ENCODE results near the gene KIRREL3. TPM values are rescaled to one million over a fixed set of nuclear protein-coding genes. Genes with fewer than 3 reads are reported as not detected.

Gene KIRREL3
- total RNA-seq = not detected in 2 replicates

DNA sequence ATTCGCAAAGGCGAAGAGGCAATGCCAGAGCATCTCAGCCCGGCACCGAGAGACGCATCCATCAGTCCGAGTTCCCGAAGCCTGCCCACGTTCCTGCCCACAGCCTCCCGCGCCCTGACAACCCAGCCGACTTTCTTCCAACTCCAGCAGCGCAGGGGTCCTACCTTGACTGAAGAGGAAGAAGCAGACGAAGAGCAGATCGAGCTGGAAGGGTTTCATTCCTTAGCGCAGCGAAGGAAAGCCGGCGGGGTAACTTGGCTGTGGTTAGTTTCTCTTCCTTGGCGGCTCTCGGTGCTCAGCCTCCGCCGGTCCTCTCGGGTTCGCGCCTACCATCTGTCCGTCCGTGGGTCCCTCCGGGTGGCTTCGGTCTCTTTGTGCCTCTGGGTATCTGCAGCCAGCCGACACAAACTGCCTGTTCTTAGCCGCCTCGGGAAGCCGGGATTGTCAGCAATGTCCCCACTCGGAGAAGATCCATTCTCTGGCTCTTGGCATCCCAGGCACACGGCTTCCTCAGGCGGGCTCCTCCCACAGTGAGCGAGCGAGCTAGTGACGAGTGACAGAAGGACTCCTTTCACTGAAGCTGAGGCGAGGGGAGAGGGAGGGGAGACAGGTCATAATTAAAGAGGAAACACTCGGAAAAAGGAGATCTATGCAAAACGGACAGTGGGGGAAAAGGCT lies at the start of gene KIRREL3:
Gene KIRREL3, minus strand, starts transcription at position 480 of the 678 bp plus-strand sequence.
- intact Hi-C loops (cut with micrococcal nuclease) = no loop called here
- no peaks in the 10 kb centered on the region for H3K9me3 Mint-ChIP-seq
- peaks cover 34% of the 10 kb centered on the region for H3K27me3 Mint-ChIP-seq (ENCODE audit: low read depth)
- no peak within 1 kb of the TSS for H3K4me3 Mint-ChIP-seq (ENCODE audit: low read depth)
- no peak within 1 kb of the TSS for H3K27ac Mint-ChIP-seq
- no peak for DNase-seq (ENCODE audit: low spot score)
- H3K4me1 Mint-ChIP-seq (ENCODE audit: low read depth) = no peaks in the 10 kb centered on the region
- H3K36me3 Mint-ChIP-seq (ENCODE audit: low read depth) = no peaks in the 10 kb centered on the region

DNA sequence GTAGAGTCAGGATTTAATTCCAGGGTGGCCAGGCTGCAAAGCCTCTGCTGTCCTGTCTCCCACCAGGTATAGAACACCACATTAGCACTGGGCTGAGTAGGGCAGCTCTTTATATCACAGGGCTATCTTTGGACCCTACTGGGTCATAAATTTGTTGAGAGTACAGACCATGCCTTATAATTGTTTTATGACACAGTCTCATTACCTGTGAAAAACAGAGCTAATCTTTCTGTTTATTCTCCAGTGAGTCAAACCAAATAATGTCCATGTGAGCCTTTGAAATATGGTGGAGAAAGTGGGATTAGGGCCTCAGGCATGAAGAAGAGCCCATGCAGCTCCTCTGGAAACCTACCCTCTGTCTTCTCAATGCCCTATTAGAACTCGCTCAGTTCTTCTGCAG lies 49.6 kb upstream of the KIRREL3 start:
- no peaks in the 10 kb centered on the region for H3K9me3 Mint-ChIP-seq
- H3K27me3 Mint-ChIP-seq (ENCODE audit: low read depth) = no peaks in the 10 kb centered on the region
- H3K4me1 Mint-ChIP-seq (ENCODE audit: low read depth) = no peaks in the 10 kb centered on the region
- H3K27ac Mint-ChIP-seq = no peak overlapping the region
- H3K36me3 Mint-ChIP-seq (ENCODE audit: low read depth) = no peaks in the 10 kb centered on the region
- no peak overlapping the region for H3K4me3 Mint-ChIP-seq (ENCODE audit: low read depth)
- DNase-seq (ENCODE audit: low spot score) = no peak
- intact Hi-C loops (cut with micrococcal nuclease) = no loop called here

DNA sequence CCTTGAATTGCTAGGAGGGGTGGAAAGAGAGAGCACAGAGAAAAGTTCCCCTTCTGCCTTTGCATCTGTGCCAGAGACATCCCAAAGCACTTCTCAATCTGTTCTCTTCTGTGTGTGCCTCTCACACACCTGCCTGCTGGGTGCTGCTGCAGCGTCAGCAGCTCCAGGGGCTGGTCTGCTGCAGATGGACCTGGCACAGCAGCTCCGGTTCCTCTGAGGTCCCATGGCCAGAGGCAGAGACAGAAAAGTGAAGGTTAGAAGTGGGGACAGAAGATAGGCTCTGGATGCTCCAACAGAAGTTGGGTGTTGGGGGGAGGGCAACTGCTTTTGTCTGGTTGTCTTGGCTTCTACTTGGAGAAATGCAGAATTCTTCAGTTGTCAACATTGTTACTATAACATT lies 48.9 kb upstream of the KIRREL3 start:
- H3K4me3 Mint-ChIP-seq (ENCODE audit: low read depth) = no peak overlapping the region
- no peak overlapping the region for H3K27ac Mint-ChIP-seq
- no peak for DNase-seq (ENCODE audit: low spot score)
- intact Hi-C loops (cut with micrococcal nuclease) = no loop called here
- H3K4me1 Mint-ChIP-seq (ENCODE audit: low read depth) = no peaks in the 10 kb centered on the region
- H3K27me3 Mint-ChIP-seq (ENCODE audit: low read depth) = no peaks in the 10 kb centered on the region
- H3K9me3 Mint-ChIP-seq = no peaks in the 10 kb centered on the region
- H3K36me3 Mint-ChIP-seq (ENCODE audit: low read depth) = no peaks in the 10 kb centered on the region

DNA sequence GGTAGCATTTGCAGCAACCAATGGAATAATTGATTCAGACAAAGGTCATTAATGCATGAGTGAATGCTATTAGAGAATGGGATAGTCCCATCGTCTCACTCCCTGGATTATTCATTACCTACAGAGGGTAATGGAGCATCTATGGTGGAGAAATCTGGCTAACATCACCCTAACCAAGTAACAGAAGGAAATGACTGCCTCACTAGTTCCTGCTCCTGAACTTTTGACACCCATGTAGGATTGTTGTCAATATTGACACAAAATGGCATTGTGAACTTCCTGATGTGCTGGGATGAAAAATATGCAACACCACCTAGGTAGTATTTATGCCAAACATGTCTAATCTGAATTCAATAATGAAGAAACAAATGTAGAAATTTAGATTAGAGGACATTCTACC lies 44.0 kb upstream of the KIRREL3 start:
- intact Hi-C loops (cut with micrococcal nuclease) = no loop called here
- Mint-ChIP-seq H3K4me1 (ENCODE audit: low read depth) (no peaks in the 10 kb centered on the region), H3K36me3 (ENCODE audit: low read depth) (no peaks in the 10 kb centered on the region), H3K27me3 (ENCODE audit: low read depth) (no peaks in the 10 kb centered on the region), H3K4me3 (ENCODE audit: low read depth) (no peak overlapping the region), H3K27ac (no peak overlapping the region), H3K9me3 (no peaks in the 10 kb centered on the region)
- DNase-seq (ENCODE audit: low spot score) = no peak

DNA sequence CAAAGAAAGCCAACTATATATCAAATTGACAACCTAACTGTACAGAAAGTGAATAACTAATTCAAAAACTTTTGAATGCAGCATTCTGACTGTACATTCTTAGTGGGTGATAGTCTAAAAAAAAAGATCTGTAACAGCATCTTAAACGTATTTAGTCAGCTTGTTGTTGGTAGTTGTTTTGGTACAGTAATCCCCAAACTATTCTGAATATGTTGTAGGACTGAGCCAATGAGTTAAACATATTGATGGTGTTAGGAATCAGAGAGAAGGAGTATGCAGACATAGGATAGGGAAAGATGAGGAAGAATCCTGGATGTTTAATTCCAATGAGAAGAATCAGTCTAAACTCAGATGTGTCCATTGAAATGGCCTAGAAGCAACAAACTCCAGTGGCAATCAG lies 41.9 kb upstream of the KIRREL3 start:
- Mint-ChIP-seq H3K4me1 (ENCODE audit: low read depth) (no peaks in the 10 kb centered on the region), H3K4me3 (ENCODE audit: low read depth) (no peak overlapping the region), H3K27me3 (ENCODE audit: low read depth) (no peaks in the 10 kb centered on the region), H3K36me3 (ENCODE audit: low read depth) (no peaks in the 10 kb centered on the region), H3K9me3 (no peaks in the 10 kb centered on the region), H3K27ac (no peak overlapping the region)
- DNase-seq (ENCODE audit: low spot score) = no peak
- intact Hi-C loops (cut with micrococcal nuclease) = no loop called here

DNA sequence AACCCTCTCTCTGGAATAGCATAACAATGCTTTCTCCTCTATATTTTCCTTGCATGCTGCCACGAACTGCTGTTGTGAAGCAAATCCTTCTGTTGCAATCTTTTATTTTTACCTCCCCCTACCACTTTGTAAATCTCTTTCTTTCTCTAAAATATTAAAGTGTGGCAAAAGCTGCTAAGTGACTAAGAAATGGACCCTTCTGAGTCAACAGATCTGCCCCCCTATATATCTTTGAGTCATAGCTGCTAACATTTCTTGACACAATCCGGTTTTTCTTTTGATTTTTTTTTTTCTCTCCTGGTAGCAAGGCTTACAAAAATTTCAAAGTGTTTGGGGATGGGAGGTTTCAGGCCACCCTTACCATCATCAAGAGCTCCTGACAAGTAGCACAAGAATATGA lies 39.0 kb upstream of the KIRREL3 start:
- Mint-ChIP-seq H3K4me1 (ENCODE audit: low read depth) (no peaks in the 10 kb centered on the region), H3K27ac (no peak overlapping the region), H3K4me3 (ENCODE audit: low read depth) (no peak overlapping the region), H3K9me3 (no peaks in the 10 kb centered on the region), H3K27me3 (ENCODE audit: low read depth) (no peaks in the 10 kb centered on the region), H3K36me3 (ENCODE audit: low read depth) (no peaks in the 10 kb centered on the region)
- intact Hi-C loops (cut with micrococcal nuclease) = no loop called here
- no peak for DNase-seq (ENCODE audit: low spot score)

DNA sequence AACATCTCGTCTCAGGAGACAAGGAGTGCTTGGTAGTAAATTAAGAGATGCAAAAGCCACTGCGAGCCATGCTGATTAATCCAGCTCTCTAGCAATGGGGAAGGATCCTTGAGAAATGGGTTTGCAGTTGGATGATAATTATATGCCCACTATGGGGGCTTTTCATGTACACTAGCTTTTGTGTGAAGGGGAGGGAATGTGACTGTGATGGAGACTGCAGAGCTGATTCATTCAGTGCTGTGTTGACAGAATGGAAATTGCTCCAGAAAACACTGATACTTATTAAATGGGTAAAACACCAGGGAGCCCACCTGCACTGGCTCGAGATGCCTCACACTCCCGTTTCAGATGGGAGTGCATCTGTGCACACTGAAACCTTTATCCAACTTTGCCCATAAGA lies 37.0 kb upstream of the KIRREL3 start:
- Mint-ChIP-seq H3K36me3 (ENCODE audit: low read depth) (no peaks in the 10 kb centered on the region), H3K27me3 (ENCODE audit: low read depth) (no peaks in the 10 kb centered on the region), H3K4me1 (ENCODE audit: low read depth) (no peaks in the 10 kb centered on the region), H3K4me3 (ENCODE audit: low read depth) (no peak overlapping the region), H3K27ac (no peak overlapping the region), H3K9me3 (no peaks in the 10 kb centered on the region)
- no peak for DNase-seq (ENCODE audit: low spot score)
- intact Hi-C loops (cut with micrococcal nuclease) = no loop called here

DNA sequence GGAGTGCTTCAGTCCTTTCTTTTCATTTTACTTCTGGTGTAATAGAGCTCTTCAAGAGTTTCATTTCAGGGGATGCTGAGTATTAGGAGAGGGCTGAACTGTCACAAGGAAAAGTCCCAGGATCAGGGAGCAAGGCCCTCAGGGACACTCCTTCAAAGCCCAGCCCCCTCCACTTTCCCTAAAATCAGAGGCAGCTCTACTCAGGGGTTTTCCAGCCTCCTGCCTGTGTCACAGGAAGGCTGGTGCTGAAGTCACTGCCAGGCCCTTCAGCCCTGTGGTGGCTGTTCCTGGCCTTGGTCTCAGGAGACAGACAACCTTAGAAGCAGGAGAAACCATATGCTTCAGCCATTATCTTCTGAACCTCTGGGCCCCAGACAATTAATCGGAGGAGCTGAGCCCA lies 36.4 kb upstream of the KIRREL3 start:
- intact Hi-C loops (cut with micrococcal nuclease) = no loop called here
- DNase-seq (ENCODE audit: low spot score) = no peak
- no peak overlapping the region for H3K4me3 Mint-ChIP-seq (ENCODE audit: low read depth)
- H3K9me3 Mint-ChIP-seq = no peaks in the 10 kb centered on the region
- H3K36me3 Mint-ChIP-seq (ENCODE audit: low read depth) = no peaks in the 10 kb centered on the region
- no peak overlapping the region for H3K27ac Mint-ChIP-seq
- H3K4me1 Mint-ChIP-seq (ENCODE audit: low read depth) = no peaks in the 10 kb centered on the region
- no peaks in the 10 kb centered on the region for H3K27me3 Mint-ChIP-seq (ENCODE audit: low read depth)

DNA sequence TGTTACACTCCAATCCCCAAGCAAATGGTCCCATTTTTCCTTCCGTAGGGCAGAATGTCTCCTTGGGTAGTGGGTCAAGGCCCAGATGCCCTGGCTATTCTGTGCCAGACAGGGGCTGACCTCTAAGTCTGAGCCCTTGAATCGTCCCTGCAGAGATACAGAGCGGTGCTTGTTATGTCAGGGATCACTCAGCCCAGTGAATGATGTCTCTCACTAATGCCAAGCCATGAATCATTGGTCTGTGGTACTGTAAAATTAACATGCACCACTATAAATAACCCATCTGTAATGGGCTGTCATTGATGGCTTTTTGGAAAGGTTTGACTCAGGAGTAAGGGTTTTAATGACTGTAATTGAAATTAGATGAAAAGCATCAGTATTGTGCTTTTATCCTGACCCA lies 35.3 kb upstream of the KIRREL3 start:
- H3K27me3 Mint-ChIP-seq (ENCODE audit: low read depth) = no peaks in the 10 kb centered on the region
- H3K4me1 Mint-ChIP-seq (ENCODE audit: low read depth) = no peaks in the 10 kb centered on the region
- H3K36me3 Mint-ChIP-seq (ENCODE audit: low read depth) = no peaks in the 10 kb centered on the region
- no peak overlapping the region for H3K4me3 Mint-ChIP-seq (ENCODE audit: low read depth)
- no peak for DNase-seq (ENCODE audit: low spot score)
- H3K27ac Mint-ChIP-seq = no peak overlapping the region
- intact Hi-C loops (cut with micrococcal nuclease) = no loop called here
- no peaks in the 10 kb centered on the region for H3K9me3 Mint-ChIP-seq

DNA sequence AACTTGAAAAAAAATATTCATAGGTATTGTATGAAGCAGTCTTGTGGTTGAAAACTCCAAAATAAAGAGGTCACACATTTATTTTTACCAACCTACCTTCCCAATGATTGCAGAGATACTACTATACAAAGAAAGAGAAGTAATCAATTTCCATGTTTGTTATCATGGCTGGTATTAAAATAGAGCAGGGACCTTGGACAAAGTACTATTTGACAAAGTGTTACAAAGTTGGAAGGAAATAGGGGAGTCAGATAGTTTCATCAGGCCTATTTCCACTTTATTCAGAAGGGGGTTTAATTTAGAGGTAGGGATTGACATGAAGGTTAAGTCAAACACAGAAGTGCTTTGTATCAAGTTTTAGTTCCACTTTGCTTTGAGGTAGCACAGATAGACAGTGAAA lies 34.4 kb upstream of the KIRREL3 start:
- Mint-ChIP-seq H3K27ac (no peak overlapping the region), H3K36me3 (ENCODE audit: low read depth) (no peaks in the 10 kb centered on the region), H3K4me1 (ENCODE audit: low read depth) (no peaks in the 10 kb centered on the region), H3K9me3 (no peaks in the 10 kb centered on the region), H3K4me3 (ENCODE audit: low read depth) (no peak overlapping the region), H3K27me3 (ENCODE audit: low read depth) (no peaks in the 10 kb centered on the region)
- DNase-seq (ENCODE audit: low spot score) = no peak
- intact Hi-C loops (cut with micrococcal nuclease) = no loop called here

DNA sequence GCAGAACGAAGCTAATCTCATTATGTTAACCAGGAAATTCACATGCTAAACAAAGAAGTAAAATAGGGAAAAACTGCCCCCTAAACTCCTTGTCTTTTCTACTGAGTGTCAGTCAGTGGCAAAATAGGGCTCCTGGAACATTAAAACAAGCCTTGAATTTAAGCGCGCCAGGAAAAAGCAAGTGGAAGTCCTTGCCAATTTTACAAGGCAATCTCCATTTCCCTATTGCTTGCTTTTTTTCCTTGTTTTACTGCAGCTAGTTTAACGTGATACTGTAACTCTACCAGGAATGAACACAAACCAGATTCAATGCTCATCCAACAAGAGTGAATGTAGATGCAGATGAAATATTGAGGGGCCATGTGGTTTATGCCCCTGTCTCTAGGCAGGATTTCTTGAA lies 28.1 kb upstream of the KIRREL3 start:
- no peak overlapping the region for H3K27ac Mint-ChIP-seq
- intact Hi-C loops (cut with micrococcal nuclease) = no loop called here
- no peak overlapping the region for H3K4me3 Mint-ChIP-seq (ENCODE audit: low read depth)
- DNase-seq (ENCODE audit: low spot score) = no peak
- no peaks in the 10 kb centered on the region for H3K4me1 Mint-ChIP-seq (ENCODE audit: low read depth)
- no peaks in the 10 kb centered on the region for H3K36me3 Mint-ChIP-seq (ENCODE audit: low read depth)
- H3K27me3 Mint-ChIP-seq (ENCODE audit: low read depth) = no peaks in the 10 kb centered on the region
- no peaks in the 10 kb centered on the region for H3K9me3 Mint-ChIP-seq

DNA sequence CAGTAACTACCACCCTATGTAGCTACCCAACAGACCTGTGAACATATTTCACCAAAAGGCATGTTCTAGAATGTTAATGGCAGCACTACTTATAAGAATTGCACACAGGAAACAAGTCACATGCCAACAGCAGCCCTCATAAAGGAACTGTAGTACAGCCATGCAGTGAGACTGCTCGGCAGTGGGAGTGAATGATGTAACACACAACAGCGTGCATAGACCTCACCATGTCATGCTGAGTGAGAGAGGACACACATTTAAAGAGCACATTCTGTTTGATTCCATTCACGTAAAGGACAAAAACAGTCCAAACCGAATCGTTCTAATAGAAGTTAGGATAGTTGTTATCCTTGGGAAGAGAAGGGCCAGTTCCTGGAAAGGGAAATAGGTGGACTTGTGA lies 27.2 kb upstream of the KIRREL3 start:
- H3K27ac Mint-ChIP-seq = no peak overlapping the region
- intact Hi-C loops (cut with micrococcal nuclease) = no loop called here
- no peaks in the 10 kb centered on the region for H3K36me3 Mint-ChIP-seq (ENCODE audit: low read depth)
- no peaks in the 10 kb centered on the region for H3K4me1 Mint-ChIP-seq (ENCODE audit: low read depth)
- no peak for DNase-seq (ENCODE audit: low spot score)
- H3K4me3 Mint-ChIP-seq (ENCODE audit: low read depth) = no peak overlapping the region
- H3K27me3 Mint-ChIP-seq (ENCODE audit: low read depth) = no peaks in the 10 kb centered on the region
- H3K9me3 Mint-ChIP-seq = no peaks in the 10 kb centered on the region

DNA sequence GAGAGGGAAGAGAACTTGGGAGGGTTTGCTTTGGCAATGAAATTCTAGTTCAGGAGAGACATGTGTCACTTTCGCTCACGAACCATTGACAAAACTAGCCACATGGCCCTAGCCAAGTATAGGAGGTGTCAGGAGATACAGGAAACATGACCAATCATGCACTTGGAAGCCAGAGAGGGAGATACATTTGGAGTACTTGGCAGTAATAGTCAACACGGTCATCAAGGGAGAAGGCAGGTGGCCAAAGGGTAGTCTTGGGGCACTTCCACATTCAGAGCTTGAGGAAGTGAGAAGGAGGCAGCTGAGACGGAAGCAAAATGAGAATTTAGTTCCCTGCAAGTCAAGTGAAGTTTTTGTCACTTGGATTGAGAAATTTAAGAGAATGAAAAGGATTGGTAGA lies 26.4 kb upstream of the KIRREL3 start:
- H3K4me3 Mint-ChIP-seq (ENCODE audit: low read depth) = no peak overlapping the region
- DNase-seq (ENCODE audit: low spot score) = no peak
- H3K27me3 Mint-ChIP-seq (ENCODE audit: low read depth) = no peaks in the 10 kb centered on the region
- no peaks in the 10 kb centered on the region for H3K9me3 Mint-ChIP-seq
- H3K36me3 Mint-ChIP-seq (ENCODE audit: low read depth) = no peaks in the 10 kb centered on the region
- no peaks in the 10 kb centered on the region for H3K4me1 Mint-ChIP-seq (ENCODE audit: low read depth)
- no peak overlapping the region for H3K27ac Mint-ChIP-seq
- intact Hi-C loops (cut with micrococcal nuclease) = no loop called here

DNA sequence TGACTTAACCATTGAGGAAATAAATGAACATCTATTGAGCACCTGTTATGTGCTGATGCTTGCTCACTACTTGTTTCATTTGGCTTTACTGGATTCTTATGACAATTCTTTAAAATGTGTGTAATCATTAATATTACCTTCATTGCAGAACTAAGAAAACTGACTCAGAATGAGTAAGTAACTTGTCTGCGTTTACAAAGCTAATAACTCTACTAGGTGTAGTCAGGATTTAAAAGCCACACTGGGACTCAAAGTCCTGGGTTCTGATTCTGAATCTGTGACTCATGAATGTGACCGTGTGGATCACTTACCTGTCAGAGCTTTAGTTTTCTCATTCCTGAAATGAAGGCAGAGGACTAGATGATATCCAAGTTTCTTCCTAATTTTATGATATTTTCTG lies 23.4 kb upstream of the KIRREL3 start:
- intact Hi-C loops (cut with micrococcal nuclease) = no loop called here
- no peak for DNase-seq (ENCODE audit: low spot score)
- H3K27ac Mint-ChIP-seq = no peak overlapping the region
- no peaks in the 10 kb centered on the region for H3K36me3 Mint-ChIP-seq (ENCODE audit: low read depth)
- no peaks in the 10 kb centered on the region for H3K27me3 Mint-ChIP-seq (ENCODE audit: low read depth)
- H3K9me3 Mint-ChIP-seq = no peaks in the 10 kb centered on the region
- no peaks in the 10 kb centered on the region for H3K4me1 Mint-ChIP-seq (ENCODE audit: low read depth)
- no peak overlapping the region for H3K4me3 Mint-ChIP-seq (ENCODE audit: low read depth)
